ENCODE results near the gene FAM20A. TPM values are rescaled to one million over a fixed set of nuclear protein-coding genes. Genes with fewer than 3 reads are reported as not detected.

Gene FAM20A
- total RNA-seq, 1 donor from 2014 or later, result 38.7 TPM

DNA sequence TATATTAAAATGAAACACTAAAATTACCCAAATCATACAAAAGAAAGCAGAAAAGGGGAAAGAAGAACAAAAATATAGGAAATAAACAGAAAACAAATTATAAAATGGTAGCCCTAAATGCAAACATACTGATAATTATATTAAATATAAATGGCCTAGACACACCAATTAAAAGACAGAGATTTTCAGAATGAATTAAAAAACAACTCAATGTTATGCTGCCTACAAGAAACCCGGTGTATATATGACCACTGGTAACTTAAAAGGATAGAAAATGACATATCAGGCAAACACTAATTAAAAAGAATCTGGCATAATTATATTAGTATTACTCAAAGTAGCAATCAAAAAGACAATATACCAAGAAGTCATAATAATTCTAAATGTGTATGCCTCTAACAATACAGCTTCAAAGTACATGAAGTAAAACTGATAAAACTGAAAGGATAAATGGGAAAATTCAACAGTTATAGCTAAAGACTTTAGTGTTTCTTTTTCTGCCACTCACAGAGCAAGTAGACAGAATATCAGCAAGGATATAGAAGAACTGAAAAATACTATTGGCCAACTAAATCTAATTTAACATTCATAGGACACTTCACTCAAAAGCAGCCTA, 7.5 kb upstream of the FAM20A start:
- H3K27ac ChIP-seq, result no peak overlapping the region
- TF ChIP-seq, protein P1, sequence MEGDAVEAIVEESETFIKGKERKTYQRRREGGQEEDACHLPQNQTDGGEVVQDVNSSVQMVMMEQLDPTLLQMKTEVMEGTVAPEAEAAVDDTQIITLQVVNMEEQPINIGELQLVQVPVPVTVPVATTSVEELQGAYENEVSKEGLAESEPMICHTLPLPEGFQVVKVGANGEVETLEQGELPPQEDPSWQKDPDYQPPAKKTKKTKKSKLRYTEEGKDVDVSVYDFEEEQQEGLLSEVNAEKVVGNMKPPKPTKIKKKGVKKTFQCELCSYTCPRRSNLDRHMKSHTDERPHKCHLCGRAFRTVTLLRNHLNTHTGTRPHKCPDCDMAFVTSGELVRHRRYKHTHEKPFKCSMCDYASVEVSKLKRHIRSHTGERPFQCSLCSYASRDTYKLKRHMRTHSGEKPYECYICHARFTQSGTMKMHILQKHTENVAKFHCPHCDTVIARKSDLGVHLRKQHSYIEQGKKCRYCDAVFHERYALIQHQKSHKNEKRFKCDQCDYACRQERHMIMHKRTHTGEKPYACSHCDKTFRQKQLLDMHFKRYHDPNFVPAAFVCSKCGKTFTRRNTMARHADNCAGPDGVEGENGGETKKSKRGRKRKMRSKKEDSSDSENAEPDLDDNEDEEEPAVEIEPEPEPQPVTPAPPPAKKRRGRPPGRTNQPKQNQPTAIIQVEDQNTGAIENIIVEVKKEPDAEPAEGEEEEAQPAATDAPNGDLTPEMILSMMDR (IDR thresholded peaks at IDR 0.05), result no peak
- H3K4me3 ChIP-seq, result no peak overlapping the region
- peaks cover 28% of the 10 kb centered on the region for H3K9me3 ChIP-seq
- ATAC-seq (no peak), DNase-seq (no peak)
- no peaks in the 10 kb centered on the region for H3K27me3 ChIP-seq (ENCODE audit: low read depth)
- H3K4me1 ChIP-seq, result peaks cover 4% of the 10 kb centered on the region
- intact Hi-C loops (cut with DNase I), result no loop called here
- no peaks in the 10 kb centered on the region for H3K36me3 ChIP-seq

DNA sequence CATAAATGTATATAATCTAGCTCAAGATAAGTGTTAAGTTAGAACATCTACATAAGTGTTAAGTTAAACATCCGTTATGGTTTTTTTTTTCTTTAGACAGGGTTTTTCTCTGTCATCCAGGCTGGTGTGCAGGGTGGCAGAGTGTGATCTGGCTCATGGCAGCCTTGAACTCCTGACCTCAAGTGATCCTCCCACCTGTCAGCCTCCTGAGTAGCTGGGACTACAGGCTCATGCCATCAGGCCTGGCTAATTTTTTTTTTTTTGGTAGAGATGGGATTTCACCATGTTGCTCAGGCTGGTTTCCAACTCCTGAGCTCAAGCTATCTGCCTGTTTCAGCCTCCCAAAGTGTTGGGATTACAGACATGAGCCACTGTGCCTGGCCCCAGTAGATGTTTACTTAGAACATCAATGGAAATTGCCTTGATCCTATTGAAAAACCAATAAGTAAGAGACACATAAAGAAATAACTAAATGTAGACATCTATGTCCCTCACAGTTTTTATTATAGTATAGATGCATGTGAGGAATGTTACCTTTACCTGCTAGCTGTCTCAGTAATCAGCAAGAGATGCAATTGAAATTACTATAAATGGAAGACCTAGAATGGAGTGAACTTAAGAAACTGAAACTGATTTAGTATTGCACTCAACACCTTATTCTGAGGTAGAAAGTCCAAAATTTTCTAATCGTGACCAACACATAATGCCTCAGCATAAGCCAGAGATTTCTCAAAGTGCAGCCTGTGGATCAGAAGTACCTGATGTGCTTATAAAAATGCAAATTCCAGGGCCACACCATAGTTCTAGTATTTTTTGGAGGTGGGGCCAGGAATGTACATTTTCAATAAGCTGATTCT, 5.5 kb upstream of the FAM20A start:
- peaks cover 19% of the 10 kb centered on the region for H3K4me1 ChIP-seq
- H3K27ac ChIP-seq, result no peak overlapping the region
- ATAC-seq (no peak), DNase-seq (no peak)
- H3K36me3 ChIP-seq, result no peaks in the 10 kb centered on the region
- TF ChIP-seq, protein P1 (IDR thresholded peaks at IDR 0.05), result no peak
- intact Hi-C loops (cut with DNase I), result no loop called here
- H3K9me3 ChIP-seq, result peaks cover 28% of the 10 kb centered on the region
- H3K4me3 ChIP-seq, result no peak overlapping the region
- no peaks in the 10 kb centered on the region for H3K27me3 ChIP-seq (ENCODE audit: low read depth)

DNA sequence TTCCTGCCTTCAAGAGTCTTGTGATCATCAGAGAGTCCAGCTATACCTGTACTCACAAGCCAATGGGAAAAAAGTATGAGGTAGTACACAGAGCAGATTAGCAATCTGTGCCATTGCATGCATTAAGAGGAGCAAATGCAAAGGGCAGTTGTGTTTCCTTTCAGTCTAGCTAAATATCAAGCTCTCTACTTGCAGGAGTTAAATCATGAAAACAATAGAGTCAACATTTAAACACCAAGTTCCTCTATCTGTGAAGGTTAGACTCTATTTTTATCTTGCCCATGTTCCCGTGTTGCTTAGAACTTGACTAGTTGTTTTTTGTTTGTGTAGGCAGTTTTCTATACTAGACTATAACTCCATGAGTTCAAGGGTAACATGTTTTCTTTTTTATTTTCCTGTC, 4.7 kb upstream of the FAM20A start:
- H3K4me1 ChIP-seq, result peaks cover 26% of the 10 kb centered on the region
- intact Hi-C loops (cut with DNase I), result no loop called here
- H3K27me3 ChIP-seq (ENCODE audit: low read depth), result peaks cover 4% of the 10 kb centered on the region
- no peak overlapping the region for H3K4me3 ChIP-seq
- no peak overlapping the region for H3K27ac ChIP-seq
- H3K9me3 ChIP-seq, result peaks cover 28% of the 10 kb centered on the region
- ATAC-seq (no peak), DNase-seq (no peak)
- H3K36me3 ChIP-seq, result no peaks in the 10 kb centered on the region
- TF ChIP-seq, protein P1 (IDR thresholded peaks at IDR 0.05), result no peak

DNA sequence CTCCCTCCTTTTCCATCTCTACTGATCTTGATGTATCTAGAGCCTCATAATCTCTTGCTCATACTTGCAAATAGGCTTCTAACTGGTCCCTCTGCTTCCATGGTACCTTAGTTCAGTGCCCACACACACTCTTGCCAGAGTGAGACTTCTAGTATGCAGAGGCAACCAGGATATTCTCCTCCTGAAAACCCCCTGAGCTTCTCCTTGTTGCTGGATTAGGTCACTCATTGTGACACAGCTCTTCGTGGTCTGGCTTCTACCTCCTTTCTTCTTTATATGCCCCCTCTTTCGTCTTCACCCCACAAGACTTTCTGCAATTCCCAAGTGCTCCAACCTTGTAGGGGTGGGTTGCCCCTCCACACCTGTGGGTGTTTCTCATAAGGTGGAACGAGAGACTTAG, 2.5 kb upstream of the FAM20A start:
- ATAC-seq (no peak), DNase-seq (no peak)
- H3K9me3 ChIP-seq, result peaks cover 14% of the 10 kb centered on the region
- no peaks in the 10 kb centered on the region for H3K36me3 ChIP-seq
- peaks cover 10% of the 10 kb centered on the region for H3K27me3 ChIP-seq (ENCODE audit: low read depth)
- TF ChIP-seq, protein P1 (IDR thresholded peaks at IDR 0.05), result no peak
- intact Hi-C loops (cut with DNase I), result no loop called here
- peaks cover 30% of the 10 kb centered on the region for H3K4me1 ChIP-seq
- H3K4me3 ChIP-seq, result no peak overlapping the region
- no peak overlapping the region for H3K27ac ChIP-seq

DNA sequence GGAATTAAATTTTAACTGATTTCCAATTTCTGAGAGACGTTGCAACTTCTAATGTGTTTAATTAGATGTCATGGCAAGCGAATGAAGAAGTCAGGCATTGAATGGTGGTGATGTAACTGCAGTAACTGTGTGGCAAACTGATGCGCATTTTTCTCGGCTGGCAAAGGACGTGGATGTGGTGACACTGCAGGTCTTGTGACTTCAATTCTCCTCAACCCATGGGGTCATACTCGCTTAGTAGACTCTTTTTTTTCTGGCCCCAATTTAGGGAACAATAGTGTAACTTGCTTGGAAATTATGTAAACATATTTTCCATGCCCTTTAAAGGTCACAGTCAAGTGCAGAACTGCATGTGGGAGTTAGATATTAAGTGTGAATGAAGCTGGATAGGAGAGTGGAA, 1.9 kb upstream of the FAM20A start:
- peak overlapping the region; percentile 80 for H3K27ac ChIP-seq
- TF ChIP-seq, protein P1 (IDR thresholded peaks at IDR 0.05), result no peak
- H3K4me1 ChIP-seq, result peaks cover 36% of the 10 kb centered on the region
- no peak overlapping the region for H3K4me3 ChIP-seq
- ATAC-seq (peak in 1 of 2 donors; percentile 34), DNase-seq (peak; percentile 60)
- peaks cover 8% of the 10 kb centered on the region for H3K9me3 ChIP-seq
- H3K36me3 ChIP-seq, result no peaks in the 10 kb centered on the region
- intact Hi-C loops (cut with DNase I), result no loop called here
- H3K27me3 ChIP-seq (ENCODE audit: low read depth), result peaks cover 10% of the 10 kb centered on the region

Measured in lower lobe of right lung (tissue), 2 donors.